K562 (cell line): ENCODE measurements around the gene DNAH8. TPM values are rescaled to one million over a fixed set of nuclear protein-coding genes. Genes with fewer than 3 reads are reported as not detected.

Experiments
- CBX3 ChIP-seq, 2 experiments: IDR thresholded peaks; 1 replicate in 1 of 2; 2 replicates in 1 of 2; pipeline ENCODE4 v1.6.1; 2012; ENCODE audit warnings: inconsistent platforms in 2 of 2, low read length in 2 of 2, borderline replicate concordance in 1 of 2, control low read depth in 1 of 2
- CREB1 ChIP-seq, 2 experiments: sonication (generic) in 1 of 2; formaldehyde crosslinking in 1 of 2; IDR thresholded peaks; 2 replicates each; pipeline versions ENCODE4 v1.6.1 to v1.8.0; 2012 to 2022; ENCODE audit warnings: inconsistent platforms in 1 of 2, mild to moderate bottlenecking in 1 of 2, missing genetic modification reagents in 1 of 2, moderate library complexity in 1 of 2
- CTBP1 ChIP-seq: fragments of 450-650 bp; IDR thresholded peaks from 2 replicates; pipeline ENCODE4 v1.6.1; 2016; ENCODE audit warnings: borderline replicate concordance
- CXXC5 ChIP-seq: fragments of 250-450 bp; sonication (Bioruptor Pico); IDR thresholded peaks from 2 replicates; pipeline ENCODE4 v1.8.0; 2022; ENCODE audit warnings: inconsistent platforms, mild to moderate bottlenecking, moderate library complexity
- FOXJ3 ChIP-seq: sonication (generic); formaldehyde crosslinking; IDR thresholded peaks from 2 replicates; pipeline ENCODE4 v1.4.0; 2020; ENCODE audit warnings: mild to moderate bottlenecking, missing genetic modification reagents
- NCOA1 ChIP-seq: fragments of 450-650 bp; IDR thresholded peaks from 2 replicates; pipeline ENCODE4 v1.6.1; 2016; ENCODE audit warnings: low read depth
- NFRKB ChIP-seq: fragments of 450-650 bp; IDR thresholded peaks from 2 replicates; pipeline ENCODE4 v1.6.1; 2016; ENCODE audit warnings: low read depth
- PHF8 ChIP-seq: fragments of 200-600 bp; sonication (generic); IDR thresholded peaks from 2 replicates; pipeline ENCODE4 v1.6.1; 2012; ENCODE audit warnings: mixed run types, mild to moderate bottlenecking, inconsistent platforms, low read length, moderate library complexity, borderline replicate concordance
- ZNF239 ChIP-seq: fragments of 250-450 bp; sonication (Bioruptor Pico); IDR thresholded peaks from 2 replicates; pipeline ENCODE4 v1.4.0; 2020; ENCODE audit warnings: mild to moderate bottlenecking
- ZNF445 ChIP-seq: fragments of 250-450 bp; sonication (Bioruptor Pico); IDR thresholded peaks from 2 replicates; pipeline ENCODE4 v1.4.0; 2020; ENCODE audit warnings: low read depth, mild to moderate bottlenecking, moderate library complexity
- ZNF57 ChIP-seq: fragments of 450-650 bp; formaldehyde crosslinking; IDR thresholded peaks from 2 replicates; pipeline ENCODE4 v1.4.0; 2020; ENCODE audit warnings: mild to moderate bottlenecking, moderate library complexity
- ZNF79 ChIP-seq: fragments of 250-450 bp; sonication (Bioruptor Pico); IDR thresholded peaks from 2 replicates; pipeline ENCODE4 v1.4.0; 2020; ENCODE audit warnings: low read depth, mild to moderate bottlenecking, moderate library complexity
- polyA plus RNA-seq, 8 experiments: library from polyadenylated mRNA; depleted of rRNA in 4 of 8; stranded (reverse) in 5 of 8; unstranded in 3 of 8; fragments of >200 nt; fragmentation: Nextera tagmentation in 2 of 8; fragmentation: Illumina TruSeq in 1 of 8; extraction: Ambion mirVana in 2 of 8; extraction: Trizol in 1 of 8; gene quantifications; 2 replicates each; pipeline versions ENCODE4 v1.2.1 to v1.2.3, GENCODE V29; 2011 to 2014; ENCODE audit warnings: inconsistent platforms in 1 of 8, missing spikeins in 1 of 8
- total RNA-seq, 7 experiments: library from RNA; depleted of rRNA in 6 of 7; stranded (reverse); fragments of >200 nt in 6 of 7; fragmentation: Illumina TruSeq in 2 of 7; extraction: Trizol in 2 of 7; gene quantifications; 2 replicates each; pipeline versions ENCODE4 v1.2.1 to v1.2.3, GENCODE V29; 2011 to 2021; ENCODE audit warnings: low replicate concordance in 1 of 7
- TF ChIP-seq, protein P1 (sequence below): fragments of 150-350 bp; IDR thresholded peaks from 2 replicates; pipeline ENCODE4 v1.6.1; 2014; ENCODE audit warnings: low read depth, mild to moderate bottlenecking, low read length, borderline replicate concordance
- TF ChIP-seq, protein P2 (sequence below), 2 experiments: fragments of 450-650 bp; conservative IDR thresholded peaks; 2 replicates each; pipeline ENCODE4 v1.6.1; 2017; ENCODE audit warnings: mild to moderate bottlenecking in 2 of 2, moderate library complexity in 2 of 2

DNAH8 gene
- total and polyA plus RNA-seq, 9 of the 15 experiments (the other 6 are each of a cell fraction or from before 2014, with no cell fraction given), result 1.2 to 4.2 (median 2.9) TPM

DNA sequence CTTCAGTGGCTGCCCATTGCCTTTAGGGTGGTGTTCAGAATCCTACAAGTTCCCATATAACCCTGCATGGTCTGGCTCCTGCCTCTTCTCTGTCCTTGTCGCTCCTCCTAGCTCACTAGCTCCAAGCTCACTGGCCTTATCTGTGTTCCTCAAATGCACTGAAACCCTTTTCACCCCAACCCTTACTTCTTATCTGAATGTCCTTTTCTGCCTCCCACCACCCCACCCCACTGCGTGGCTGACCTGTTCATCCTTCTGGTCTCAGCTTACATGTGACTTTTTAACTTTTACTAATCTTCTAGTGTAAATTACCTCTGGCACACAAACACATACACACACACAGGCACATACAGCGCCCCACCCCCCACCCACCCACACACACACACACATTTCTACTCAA is 292.5 kb downstream of the DNAH8 start (continued):
- TF ChIP-seq, protein P1, sequence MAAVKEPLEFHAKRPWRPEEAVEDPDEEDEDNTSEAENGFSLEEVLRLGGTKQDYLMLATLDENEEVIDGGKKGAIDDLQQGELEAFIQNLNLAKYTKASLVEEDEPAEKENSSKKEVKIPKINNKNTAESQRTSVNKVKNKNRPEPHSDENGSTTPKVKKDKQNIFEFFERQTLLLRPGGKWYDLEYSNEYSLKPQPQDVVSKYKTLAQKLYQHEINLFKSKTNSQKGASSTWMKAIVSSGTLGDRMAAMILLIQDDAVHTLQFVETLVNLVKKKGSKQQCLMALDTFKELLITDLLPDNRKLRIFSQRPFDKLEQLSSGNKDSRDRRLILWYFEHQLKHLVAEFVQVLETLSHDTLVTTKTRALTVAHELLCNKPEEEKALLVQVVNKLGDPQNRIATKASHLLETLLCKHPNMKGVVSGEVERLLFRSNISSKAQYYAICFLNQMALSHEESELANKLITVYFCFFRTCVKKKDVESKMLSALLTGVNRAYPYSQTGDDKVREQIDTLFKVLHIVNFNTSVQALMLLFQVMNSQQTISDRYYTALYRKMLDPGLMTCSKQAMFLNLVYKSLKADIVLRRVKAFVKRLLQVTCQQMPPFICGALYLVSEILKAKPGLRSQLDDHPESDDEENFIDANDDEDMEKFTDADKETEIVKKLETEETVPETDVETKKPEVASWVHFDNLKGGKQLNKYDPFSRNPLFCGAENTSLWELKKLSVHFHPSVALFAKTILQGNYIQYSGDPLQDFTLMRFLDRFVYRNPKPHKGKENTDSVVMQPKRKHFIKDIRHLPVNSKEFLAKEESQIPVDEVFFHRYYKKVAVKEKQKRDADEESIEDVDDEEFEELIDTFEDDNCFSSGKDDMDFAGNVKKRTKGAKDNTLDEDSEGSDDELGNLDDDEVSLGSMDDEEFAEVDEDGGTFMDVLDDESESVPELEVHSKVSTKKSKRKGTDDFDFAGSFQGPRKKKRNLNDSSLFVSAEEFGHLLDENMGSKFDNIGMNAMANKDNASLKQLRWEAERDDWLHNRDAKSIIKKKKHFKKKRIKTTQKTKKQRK, result no peak
- TF ChIP-seq NFRKB, result no peak
- TF ChIP-seq CXXC5 (CRISPR knock-in tag), result peak; percentile 87
- TF ChIP-seq ZNF239, result no peak
- no peak for TF ChIP-seq CREB1 (IDR thresholded peaks at IDR 0.05)
- TF ChIP-seq CREB1 (CRISPR knock-in tag; IDR thresholded peaks at IDR 0.05), result no peak
- TF ChIP-seq FOXJ3 (CRISPR knock-in tag), result no peak
- TF ChIP-seq ZNF445, result no peak
- TF ChIP-seq ZNF57 (CRISPR knock-in tag), result no peak
- TF ChIP-seq, protein P2, sequence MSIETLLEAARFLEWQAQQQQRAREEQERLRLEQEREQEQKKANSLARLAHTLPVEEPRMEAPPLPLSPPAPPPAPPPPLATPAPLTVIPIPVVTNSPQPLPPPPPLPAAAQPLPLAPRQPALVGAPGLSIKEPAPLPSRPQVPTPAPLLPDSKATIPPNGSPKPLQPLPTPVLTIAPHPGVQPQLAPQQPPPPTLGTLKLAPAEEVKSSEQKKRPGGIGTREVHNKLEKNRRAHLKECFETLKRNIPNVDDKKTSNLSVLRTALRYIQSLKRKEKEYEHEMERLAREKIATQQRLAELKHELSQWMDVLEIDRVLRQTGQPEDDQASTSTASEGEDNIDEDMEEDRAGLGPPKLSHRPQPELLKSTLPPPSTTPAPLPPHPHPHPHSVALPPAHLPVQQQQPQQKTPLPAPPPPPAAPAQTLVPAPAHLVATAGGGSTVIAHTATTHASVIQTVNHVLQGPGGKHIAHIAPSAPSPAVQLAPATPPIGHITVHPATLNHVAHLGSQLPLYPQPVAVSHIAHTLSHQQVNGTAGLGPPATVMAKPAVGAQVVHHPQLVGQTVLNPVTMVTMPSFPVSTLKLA (conservative IDR thresholded peaks at IDR 0.05), result peak in 1 of 2 experiments; percentile 65; a peak in 2 of 4 replicates
- peak; percentile 74; the same call in 1 of the 2 replicates for TF ChIP-seq NCOA1
- no peak for TF ChIP-seq PHF8
- TF ChIP-seq CTBP1, result peak; percentile 68; the same call in 1 of the 2 replicates
- no peak for TF ChIP-seq ZNF79 (CRISPR knock-in tag)
- 0 out of 3 replicates have a peak, but pooled peaks of 1 of the 2 experiments have one; percentile 38 for TF ChIP-seq CBX3 (IDR thresholded peaks at IDR 0.05; ENCODE audit: borderline replicate concordance in 1 of 2, low read length in 2 of 2)
